MM.1S (cell line): ENCODE results near the gene MFSD1.

Experiments
- CTCF ChIP-seq: fragments of 300-600 bp; sonication (generic); IDR thresholded peaks from 2 replicates; pipeline ENCODE4 v1.5.1; 2016; ENCODE audit warnings: antibody characterized with exemption, low read length, mixed read lengths
- EZH2 ChIP-seq: fragments of 300-600 bp; sonication (generic); optimal IDR thresholded peaks from 2 replicates; pipeline ENCODE3; 2017; ENCODE audit warnings: low read depth, mild to moderate bottlenecking, antibody characterized with exemption, low read length, mixed read lengths

- TF ChIP-seq EZH2 (no peak), CTCF (no peak)
Observed at GRCh38 chr3:158753854-158754253, 48.0 kb upstream of the MFSD1 start.
